ENCODE measurements around the gene MTRFR.
A peak's percentile ranks its signal among the peaks of the same experiment; 100 is the strongest.
"Not testable (repeated sequence)": the region's sequence is repeated elsewhere in the genome, so short reads cannot be mapped to it uniquely, and the experiment has no call there.

Gene MTRFR

GRCh38 chr12:123237646-123238329 lies 4.6 kb downstream of the MTRFR start:
- TF ChIP-seq, protein P1, sequence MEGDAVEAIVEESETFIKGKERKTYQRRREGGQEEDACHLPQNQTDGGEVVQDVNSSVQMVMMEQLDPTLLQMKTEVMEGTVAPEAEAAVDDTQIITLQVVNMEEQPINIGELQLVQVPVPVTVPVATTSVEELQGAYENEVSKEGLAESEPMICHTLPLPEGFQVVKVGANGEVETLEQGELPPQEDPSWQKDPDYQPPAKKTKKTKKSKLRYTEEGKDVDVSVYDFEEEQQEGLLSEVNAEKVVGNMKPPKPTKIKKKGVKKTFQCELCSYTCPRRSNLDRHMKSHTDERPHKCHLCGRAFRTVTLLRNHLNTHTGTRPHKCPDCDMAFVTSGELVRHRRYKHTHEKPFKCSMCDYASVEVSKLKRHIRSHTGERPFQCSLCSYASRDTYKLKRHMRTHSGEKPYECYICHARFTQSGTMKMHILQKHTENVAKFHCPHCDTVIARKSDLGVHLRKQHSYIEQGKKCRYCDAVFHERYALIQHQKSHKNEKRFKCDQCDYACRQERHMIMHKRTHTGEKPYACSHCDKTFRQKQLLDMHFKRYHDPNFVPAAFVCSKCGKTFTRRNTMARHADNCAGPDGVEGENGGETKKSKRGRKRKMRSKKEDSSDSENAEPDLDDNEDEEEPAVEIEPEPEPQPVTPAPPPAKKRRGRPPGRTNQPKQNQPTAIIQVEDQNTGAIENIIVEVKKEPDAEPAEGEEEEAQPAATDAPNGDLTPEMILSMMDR (IDR thresholded peaks at IDR 0.05; ENCODE audit: low read depth, low read length) = peak; percentile 69
- H3K4me3 ChIP-seq (ENCODE audit: low read depth, low read length) = no peak overlapping the region
- in situ Hi-C loops (cut with HindIII; ENCODE audit: low sequenced_read_pairs) = no loop called here
- DNase-seq (ENCODE audit: low read depth, low spot score) = peak; percentile 64

- TF ChIP-seq, protein P1 (IDR thresholded peaks at IDR 0.05; ENCODE audit: low read depth, low read length) = no peak
- DNase-seq (ENCODE audit: low read depth, low spot score) = no peak
- in situ Hi-C loops (cut with HindIII; ENCODE audit: low sequenced_read_pairs) = no loop called here
- no peak overlapping the region for H3K4me3 ChIP-seq (ENCODE audit: low read depth, low read length)
These were observed 5.1 kb downstream of the MTRFR start for GRCh38 chr12:123238330-123238682.

GRCh38 chr12:123238961-123239360 lies 5.7 kb downstream of the MTRFR start:
- H3K4me3 ChIP-seq (ENCODE audit: low read depth, low read length) = no peak overlapping the region
- no peak for DNase-seq (ENCODE audit: low read depth, low spot score)
- TF ChIP-seq, protein P1 (IDR thresholded peaks at IDR 0.05; ENCODE audit: low read depth, low read length) = no peak
- in situ Hi-C loops (cut with HindIII; ENCODE audit: low sequenced_read_pairs) = no loop called here

DNA sequence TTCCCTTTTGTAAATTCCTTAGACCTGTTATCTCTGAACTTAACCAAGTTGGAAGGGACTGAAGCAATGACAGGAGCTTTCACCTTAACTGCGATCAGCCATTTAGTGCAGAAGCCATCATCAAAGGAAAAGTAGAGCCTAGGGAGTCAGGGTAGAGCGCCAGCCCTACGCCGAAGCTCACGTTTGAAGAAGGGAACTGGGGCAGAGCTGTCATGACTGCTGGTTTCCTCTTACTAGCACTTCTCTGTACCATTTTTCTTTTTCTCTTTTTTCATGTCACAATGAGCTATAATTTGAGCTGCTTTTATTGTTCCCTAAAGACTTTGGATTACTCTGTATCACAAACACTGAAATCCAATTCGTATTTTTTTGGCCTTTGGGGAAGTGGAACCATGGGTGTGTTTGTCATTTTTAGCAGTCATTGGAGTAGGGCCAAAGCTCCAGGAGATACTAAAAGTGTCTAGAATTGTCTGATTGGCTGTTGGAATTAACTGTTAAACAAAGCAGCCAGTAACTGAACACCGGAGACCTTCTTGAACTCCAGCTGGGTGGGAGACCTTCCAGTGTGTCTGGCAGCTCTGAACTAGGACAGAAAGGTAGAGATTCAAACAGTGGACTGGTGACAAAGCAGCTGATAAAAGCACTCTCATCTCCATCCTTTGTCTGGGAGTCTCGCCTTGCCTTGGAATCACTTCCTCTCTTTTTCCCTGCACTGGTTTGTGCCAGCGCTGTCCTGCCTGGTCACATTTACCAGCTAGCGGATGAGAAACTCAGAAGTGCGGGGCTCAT lies 9.1 kb downstream of the MTRFR start:
- H3K4me3 ChIP-seq (ENCODE audit: low read depth, low read length) = no peak overlapping the region
- in situ Hi-C loops (cut with HindIII; ENCODE audit: low sequenced_read_pairs) = no loop called here
- TF ChIP-seq, protein P1 (IDR thresholded peaks at IDR 0.05; ENCODE audit: low read depth, low read length) = no peak
- no peak for DNase-seq (ENCODE audit: low read depth, low spot score)

- no peak overlapping the region for H3K4me3 ChIP-seq (ENCODE audit: low read depth, low read length)
- TF ChIP-seq, protein P1 (IDR thresholded peaks at IDR 0.05; ENCODE audit: low read depth, low read length) = no peak
- in situ Hi-C loops (cut with HindIII; ENCODE audit: low sequenced_read_pairs) = no loop called here
- DNase-seq (ENCODE audit: low read depth, low spot score) = no peak
These were observed 10.5 kb downstream of the MTRFR start for GRCh38 chr12:123243671-123244262.

GRCh38 chr12:123245678-123246077 lies 12.4 kb downstream of the MTRFR start:
- in situ Hi-C loops (cut with HindIII; ENCODE audit: low sequenced_read_pairs) = no loop called here
- TF ChIP-seq, protein P1 (IDR thresholded peaks at IDR 0.05; ENCODE audit: low read depth, low read length) = no peak
- H3K4me3 ChIP-seq (ENCODE audit: low read depth, low read length) = no peak overlapping the region
- no peak for DNase-seq (ENCODE audit: low read depth, low spot score)

GRCh38 chr12:123248129-123248528 lies 14.9 kb downstream of the MTRFR start:
- H3K4me3 ChIP-seq (ENCODE audit: low read depth, low read length); DNase-seq (ENCODE audit: low read depth, low spot score); in situ Hi-C loops (cut with HindIII; ENCODE audit: low sequenced_read_pairs): not testable (repeated sequence)

GRCh38 chr12:123248996-123249741 lies 15.9 kb downstream of the MTRFR start:
- H3K4me3 ChIP-seq (ENCODE audit: low read depth, low read length); in situ Hi-C loops (cut with HindIII; ENCODE audit: low sequenced_read_pairs); DNase-seq (ENCODE audit: low read depth, low spot score): not testable (repeated sequence)
